HCT116 (cell line): Measurements from ENCODE around the gene ABHD17B. TPM values are rescaled to one million over a fixed set of nuclear protein-coding genes. Genes with fewer than 3 reads are reported as not detected.

Experiments used
- ATAC-seq: fragments of 200-7000 bp; cut with Tn5 transposase; 2 replicates; pipeline ENCODE4 v1.9.1; 2020; ENCODE audit warnings: mild to moderate bottlenecking, moderate library complexity
- BruUV-seq: library from RNA; stranded (reverse); fragments of 400-500 nt; replicated peaks from 2 replicates; lab custom pipeline; 2021; lab: Mats Ljungman, UMichigan
- CTCF ChIA-PET: fragments of 300-600 bp; sonication (Branson Sonifier 250); formaldehyde crosslinking; loops from one replicate; lab custom pipeline; 2021; ENCODE audit warnings: antibody characterized with exemption; lab: Charles Lee
- POLR2A ChIA-PET: fragments of 300-600, 350-600 bp; sonication (Branson Sonifier 250); formaldehyde crosslinking; loops from one replicate; lab custom pipeline; 2021; ENCODE audit warnings: antibody characterized with exemption; lab: Charles Lee
- RAD21 ChIA-PET, 2 experiments: fragments of 300-600 bp; sonication (Branson Sonifier 250); formaldehyde crosslinking; loops; one replicate each; lab custom pipeline; 2023; ENCODE audit warnings: low total read pairs in 2 of 2; ENCODE audit not compliant: uncharacterized antibody in 2 of 2, unreplicated experiment in 2 of 2, low non-redundant PET in 1 of 2; lab: Charles Lee
- DNase-seq: peaks from one replicate; pipeline ENCODE4 v3.0.0-alpha.2; 2010; ENCODE audit warnings: low read depth, low spot score
- H2AFZ ChIP-seq: fragments of 200-600 bp; shearing (Covaris generic), sonication (generic); 2 replicates; pipeline ENCODE4 v1.6.1; 2017; ENCODE audit warnings: low read depth, mixed run types, mixed read lengths, antibody characterized with exemption, low read length; ENCODE audit not compliant: poor library complexity, severe bottlenecking
- H3K27ac ChIP-seq: 2 replicates; pipeline ENCODE4 v1.5.1; 2012; ENCODE audit warnings: low read depth, low read length
- H3K27me3 ChIP-seq: fragments of 200-600 bp; sonication (generic); 2 replicates; pipeline ENCODE4 v1.6.1; 2016; ENCODE audit warnings: mixed run types, low read length, mixed read lengths; ENCODE audit not compliant: insufficient read depth
- H3K36me3 ChIP-seq, 2 experiments: fragments of 200-500 bp in 1 of 2; fragments of 200-600 bp in 1 of 2; sonication (Bioruptor generic) in 1 of 2; sonication (generic) in 1 of 2; 2 replicates each; pipeline versions ENCODE4 v1.5.1 to v1.6.1; 2014 to 2016; ENCODE audit warnings: low read length in 2 of 2, inconsistent platforms in 1 of 2, mixed read lengths in 1 of 2, mixed run types in 1 of 2; ENCODE audit not compliant: insufficient read depth in 2 of 2, control insufficient read depth in 1 of 2
- H3K4me1 ChIP-seq, 2 experiments: fragments of 200-600 bp in 1 of 2; sonication (generic) in 1 of 2; 2 replicates each; pipeline versions ENCODE4 v1.5.1 to v1.6.1; 2012 to 2017; ENCODE audit warnings: low read length in 2 of 2, inconsistent platforms in 1 of 2, mild to moderate bottlenecking in 1 of 2, mixed read lengths in 1 of 2, mixed run types in 1 of 2, moderate library complexity in 1 of 2; ENCODE audit not compliant: insufficient read depth in 2 of 2, control insufficient read depth in 1 of 2
- H3K4me2 ChIP-seq: fragments of 200-600 bp; sonication (generic); 2 replicates; pipeline ENCODE4 v1.6.1; 2017; ENCODE audit warnings: mixed run types, low read length, mixed read lengths
- H3K4me3 ChIP-seq, 2 experiments: fragments of 200-600 bp in 1 of 2; sonication (generic) in 1 of 2; replicated peaks in 1 of 2; 2 replicates each; pipeline ENCODE4 v1.5.1; 2011 to 2016; ENCODE audit warnings: low read length in 2 of 2, control low read depth in 1 of 2, low read depth in 1 of 2, mild to moderate bottlenecking in 1 of 2, mixed read lengths in 1 of 2, mixed run types in 1 of 2
- H3K79me2 ChIP-seq: fragments of 200-600 bp; sonication (generic); 2 replicates; pipeline ENCODE4 v1.6.1; 2017; ENCODE audit warnings: mild to moderate bottlenecking, mixed run types, low read length, moderate library complexity, mixed read lengths; ENCODE audit not compliant: insufficient read depth
- H3K9ac ChIP-seq: fragments of 200-600 bp; sonication (generic); 2 replicates; pipeline ENCODE4 v1.6.1; 2016; ENCODE audit warnings: low read length, mixed read lengths
- H3K9me2 ChIP-seq: fragments of 200-600 bp; sonication (generic), shearing (Covaris generic); 2 replicates; pipeline ENCODE4 v1.6.1; 2017; ENCODE audit warnings: mixed run types, mild to moderate bottlenecking, moderate library complexity; ENCODE audit not compliant: insufficient read depth
- H3K9me3 ChIP-seq, 2 experiments: fragments of 200-500 bp in 1 of 2; fragments of 200-600 bp in 1 of 2; sonication (Bioruptor generic) in 1 of 2; sonication (generic) in 1 of 2; 2 replicates each; pipeline ENCODE4 v1.6.1; 2014 to 2017; ENCODE audit warnings: low read length in 2 of 2, mixed read lengths in 2 of 2, inconsistent platforms in 1 of 2, low read depth in 1 of 2, mild to moderate bottlenecking in 1 of 2, mixed run types in 1 of 2, moderate library complexity in 1 of 2; ENCODE audit not compliant: control insufficient read depth in 1 of 2, insufficient read depth in 1 of 2
- H4K20me1 ChIP-seq: fragments of 200-600 bp; sonication (generic), shearing (Covaris generic); 2 replicates; pipeline ENCODE4 v1.6.1; 2017; ENCODE audit warnings: mixed run types, mild to moderate bottlenecking, moderate library complexity; ENCODE audit not compliant: insufficient read depth
- CEBPB ChIP-seq: IDR thresholded peaks from 2 replicates; pipeline ENCODE4 v1.6.1; 2012; ENCODE audit warnings: low read depth
- EGR1 ChIP-seq: IDR thresholded peaks from 2 replicates; pipeline ENCODE4 v1.6.1; 2012; ENCODE audit warnings: low read depth
- ELF1 ChIP-seq: IDR thresholded peaks from 2 replicates; pipeline ENCODE4 v1.6.1; 2012; ENCODE audit warnings: low read depth, borderline replicate concordance
- EZH2phosphoT487 ChIP-seq: fragments of 200-600 bp; IDR thresholded peaks from 2 replicates; pipeline ENCODE4 v1.6.1; 2018; ENCODE audit warnings: antibody characterized with exemption, borderline replicate concordance
- FOSL1 ChIP-seq: IDR thresholded peaks from 2 replicates; pipeline ENCODE4 v1.6.1; 2012; ENCODE audit warnings: low read depth
- JUND ChIP-seq: IDR thresholded peaks from 2 replicates; pipeline ENCODE4 v1.6.1; 2012
- POLR2A ChIP-seq: IDR thresholded peaks from 2 replicates; pipeline ENCODE4 v1.7.0; 2011; ENCODE audit warnings: borderline replicate concordance; ENCODE audit not compliant: insufficient read depth, insufficient read length; ENCODE audit errors: extremely low read depth
- RAD21 ChIP-seq: IDR thresholded peaks from 2 replicates; pipeline ENCODE4 v1.6.1; 2012; ENCODE audit warnings: low read depth, mild to moderate bottlenecking
- SIN3A ChIP-seq: IDR thresholded peaks from 2 replicates; pipeline ENCODE4 v1.6.1; 2012; ENCODE audit warnings: low read depth
- SP1 ChIP-seq: IDR thresholded peaks from 2 replicates; pipeline ENCODE4 v1.6.1; 2012; ENCODE audit warnings: low read depth
- SRF ChIP-seq: IDR thresholded peaks from 2 replicates; pipeline ENCODE4 v1.6.1; 2012; ENCODE audit warnings: low read depth
- YY1 ChIP-seq: IDR thresholded peaks from 2 replicates; pipeline ENCODE4 v1.6.1; 2011; ENCODE audit warnings: low read length, low read depth, moderate library complexity, mild to moderate bottlenecking; ENCODE audit not compliant: insufficient replicate concordance; ENCODE audit errors: extremely low read depth
- ZBTB33 ChIP-seq: IDR thresholded peaks from 2 replicates; pipeline ENCODE4 v1.6.1; 2011; ENCODE audit warnings: mild to moderate bottlenecking, low read length, moderate library complexity; ENCODE audit not compliant: insufficient replicate concordance; ENCODE audit errors: extremely low read depth
- ZFX ChIP-seq: fragments of 450-650 bp; IDR thresholded peaks from 2 replicates; pipeline ENCODE4 v1.6.1; 2017
- ZNF274 ChIP-seq: fragments of 200-500 bp; sonication (Bioruptor generic); IDR thresholded peaks from 2 replicates; pipeline ENCODE4 v1.6.1; 2014; ENCODE audit warnings: mild to moderate bottlenecking, low read depth, low read length, inconsistent platforms
- intact Hi-C: fragments of 100-400 bp; cut with micrococcal nuclease; formaldehyde crosslinking; loops from 2 replicates; pipeline ENCODE4 v1.10.0; 2022
- total RNA-seq: library from RNA; stranded (reverse); gene quantifications from one replicate; pipeline ENCODE4 v1.2.1, GENCODE V29; 2021; ENCODE audit not compliant: unreplicated experiment
- TF ChIP-seq, protein P1 (sequence below): IDR thresholded peaks from 2 replicates; pipeline ENCODE4 v1.6.1; 2012
- TF ChIP-seq, protein P2 (sequence below): IDR thresholded peaks from 2 replicates; pipeline ENCODE4 v1.6.1; 2012; ENCODE audit warnings: low read depth
- TF ChIP-seq, protein P3 (sequence below), 3 experiments: fragments of 200-600 bp in 1 of 3; sonication (generic) in 1 of 3; IDR thresholded peaks in 2 of 3; conservative IDR thresholded peaks in 1 of 3; 2 replicates each; pipeline ENCODE4 v1.5.1; 2012 to 2017; ENCODE audit warnings: low read depth in 2 of 3, low read length in 2 of 3, antibody characterized with exemption in 1 of 3, borderline replicate concordance in 1 of 3, control low read depth in 1 of 3, mild to moderate bottlenecking in 1 of 3, mixed read lengths in 1 of 3, mixed run types in 1 of 3, moderate library complexity in 1 of 3; ENCODE audit not compliant: insufficient read depth in 1 of 3

Gene ABHD17B
- total RNA-seq, 1 experiment from 2014 or later, result 17.0 TPM

DNA sequence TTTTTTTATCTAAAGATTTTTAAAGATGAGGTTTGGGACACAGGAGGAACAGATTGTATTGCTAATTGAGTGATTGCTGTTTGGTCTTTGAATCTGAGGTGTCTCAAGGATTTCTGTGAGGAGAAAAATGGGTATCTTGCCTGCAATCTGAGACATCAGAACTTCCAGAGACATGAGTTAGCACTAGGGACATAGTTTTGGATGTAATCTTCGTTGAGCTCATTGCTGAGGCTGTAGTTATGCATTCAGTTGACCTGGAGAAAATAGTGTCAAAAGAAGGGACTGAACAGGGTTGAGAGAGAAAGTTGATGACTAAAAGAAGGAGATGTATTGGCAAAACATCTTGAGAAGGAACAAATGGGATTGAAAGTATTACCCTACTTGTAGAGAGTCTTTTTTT, 25.1 kb upstream of the ABHD17B start:
- DNase-seq (no peak), ATAC-seq (no peak)
- peaks cover 23% of the 10 kb centered on the region for H3K79me2 ChIP-seq
- H3K9me2 ChIP-seq, result no peaks in the 10 kb centered on the region
- no peaks in the 10 kb centered on the region for H3K36me3 ChIP-seq
- no peak overlapping the region for H2AFZ ChIP-seq
- no peaks in the 10 kb centered on the region for H4K20me1 ChIP-seq
- H3K9me3 ChIP-seq, result no peaks in the 10 kb centered on the region
- H3K4me2 ChIP-seq, result no peak overlapping the region
- H3K4me1 ChIP-seq, result no peaks in the 10 kb centered on the region
- no TSS peak for BruUV-seq
- no peak overlapping the region for H3K9ac ChIP-seq
- no peak overlapping the region for H3K27ac ChIP-seq
- RAD21 ChIA-PET, result no interaction called here
- POLR2A ChIA-PET, result no interaction called here
- H3K4me3 ChIP-seq, result no peak overlapping the region
- H3K27me3 ChIP-seq, result no peaks in the 10 kb centered on the region
- TF ChIP-seq JUND (no peak), ELF1 (no peak), ZFX (no peak), ZNF274 (no peak), POLR2A (no peak), FOSL1 (no peak), EZH2phosphoT487 (no peak), EGR1 (no peak), SRF (no peak), ZBTB33 (no peak), YY1 (no peak), RAD21 (no peak), CEBPB (no peak), SP1 (no peak), SIN3A (no peak)
- TF ChIP-seq, protein P1, sequence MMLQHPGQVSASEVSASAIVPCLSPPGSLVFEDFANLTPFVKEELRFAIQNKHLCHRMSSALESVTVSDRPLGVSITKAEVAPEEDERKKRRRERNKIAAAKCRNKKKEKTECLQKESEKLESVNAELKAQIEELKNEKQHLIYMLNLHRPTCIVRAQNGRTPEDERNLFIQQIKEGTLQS, result no peak
- TF ChIP-seq, protein P2, sequence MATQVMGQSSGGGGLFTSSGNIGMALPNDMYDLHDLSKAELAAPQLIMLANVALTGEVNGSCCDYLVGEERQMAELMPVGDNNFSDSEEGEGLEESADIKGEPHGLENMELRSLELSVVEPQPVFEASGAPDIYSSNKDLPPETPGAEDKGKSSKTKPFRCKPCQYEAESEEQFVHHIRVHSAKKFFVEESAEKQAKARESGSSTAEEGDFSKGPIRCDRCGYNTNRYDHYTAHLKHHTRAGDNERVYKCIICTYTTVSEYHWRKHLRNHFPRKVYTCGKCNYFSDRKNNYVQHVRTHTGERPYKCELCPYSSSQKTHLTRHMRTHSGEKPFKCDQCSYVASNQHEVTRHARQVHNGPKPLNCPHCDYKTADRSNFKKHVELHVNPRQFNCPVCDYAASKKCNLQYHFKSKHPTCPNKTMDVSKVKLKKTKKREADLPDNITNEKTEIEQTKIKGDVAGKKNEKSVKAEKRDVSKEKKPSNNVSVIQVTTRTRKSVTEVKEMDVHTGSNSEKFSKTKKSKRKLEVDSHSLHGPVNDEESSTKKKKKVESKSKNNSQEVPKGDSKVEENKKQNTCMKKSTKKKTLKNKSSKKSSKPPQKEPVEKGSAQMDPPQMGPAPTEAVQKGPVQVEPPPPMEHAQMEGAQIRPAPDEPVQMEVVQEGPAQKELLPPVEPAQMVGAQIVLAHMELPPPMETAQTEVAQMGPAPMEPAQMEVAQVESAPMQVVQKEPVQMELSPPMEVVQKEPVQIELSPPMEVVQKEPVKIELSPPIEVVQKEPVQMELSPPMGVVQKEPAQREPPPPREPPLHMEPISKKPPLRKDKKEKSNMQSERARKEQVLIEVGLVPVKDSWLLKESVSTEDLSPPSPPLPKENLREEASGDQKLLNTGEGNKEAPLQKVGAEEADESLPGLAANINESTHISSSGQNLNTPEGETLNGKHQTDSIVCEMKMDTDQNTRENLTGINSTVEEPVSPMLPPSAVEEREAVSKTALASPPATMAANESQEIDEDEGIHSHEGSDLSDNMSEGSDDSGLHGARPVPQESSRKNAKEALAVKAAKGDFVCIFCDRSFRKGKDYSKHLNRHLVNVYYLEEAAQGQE, result no peak
- TF ChIP-seq, protein P3, sequence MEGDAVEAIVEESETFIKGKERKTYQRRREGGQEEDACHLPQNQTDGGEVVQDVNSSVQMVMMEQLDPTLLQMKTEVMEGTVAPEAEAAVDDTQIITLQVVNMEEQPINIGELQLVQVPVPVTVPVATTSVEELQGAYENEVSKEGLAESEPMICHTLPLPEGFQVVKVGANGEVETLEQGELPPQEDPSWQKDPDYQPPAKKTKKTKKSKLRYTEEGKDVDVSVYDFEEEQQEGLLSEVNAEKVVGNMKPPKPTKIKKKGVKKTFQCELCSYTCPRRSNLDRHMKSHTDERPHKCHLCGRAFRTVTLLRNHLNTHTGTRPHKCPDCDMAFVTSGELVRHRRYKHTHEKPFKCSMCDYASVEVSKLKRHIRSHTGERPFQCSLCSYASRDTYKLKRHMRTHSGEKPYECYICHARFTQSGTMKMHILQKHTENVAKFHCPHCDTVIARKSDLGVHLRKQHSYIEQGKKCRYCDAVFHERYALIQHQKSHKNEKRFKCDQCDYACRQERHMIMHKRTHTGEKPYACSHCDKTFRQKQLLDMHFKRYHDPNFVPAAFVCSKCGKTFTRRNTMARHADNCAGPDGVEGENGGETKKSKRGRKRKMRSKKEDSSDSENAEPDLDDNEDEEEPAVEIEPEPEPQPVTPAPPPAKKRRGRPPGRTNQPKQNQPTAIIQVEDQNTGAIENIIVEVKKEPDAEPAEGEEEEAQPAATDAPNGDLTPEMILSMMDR (IDR thresholded peaks at IDR 0.05 in 2 of 3, conservative IDR thresholded peaks at IDR 0.05 in 1 of 3; ENCODE audit: borderline replicate concordance in 1 of 3, insufficient read depth in 1 of 3, low read depth in 2 of 3, low read length in 2 of 3), result no peak
- TF ChIP-seq, all 23 proteins: peak for 0
- CTCF ChIA-PET, result no interaction called here
- intact Hi-C loops, result no loop called here
